HCT116 (cell line): ENCODE measurements around the gene SEPTIN8. TPM values are rescaled to one million over a fixed set of nuclear protein-coding genes. Genes with fewer than 3 reads are reported as not detected.

Experiments
- ATAC-seq: fragments of 200-7000 bp; cut with Tn5 transposase; 2 replicates; pipeline ENCODE4 v1.9.1; 2020; ENCODE audit warnings: mild to moderate bottlenecking, moderate library complexity
- BruUV-seq: library from RNA; stranded (reverse); fragments of 400-500 nt; replicated peaks from 2 replicates; lab custom pipeline; 2021; lab: Mats Ljungman, UMichigan
- CTCF ChIA-PET: fragments of 300-600 bp; sonication (Branson Sonifier 250); formaldehyde crosslinking; loops from one replicate; lab custom pipeline; 2021; ENCODE audit warnings: antibody characterized with exemption; lab: Charles Lee
- POLR2A ChIA-PET: fragments of 300-600, 350-600 bp; sonication (Branson Sonifier 250); formaldehyde crosslinking; loops from one replicate; lab custom pipeline; 2021; ENCODE audit warnings: antibody characterized with exemption; lab: Charles Lee
- RAD21 ChIA-PET, 2 experiments: fragments of 300-600 bp; sonication (Branson Sonifier 250); formaldehyde crosslinking; loops; one replicate each; lab custom pipeline; 2023; ENCODE audit warnings: low total read pairs in 2 of 2; ENCODE audit not compliant: uncharacterized antibody in 2 of 2, unreplicated experiment in 2 of 2, low non-redundant PET in 1 of 2; lab: Charles Lee
- DNase-seq: peaks from one replicate; pipeline ENCODE4 v3.0.0-alpha.2; 2010; ENCODE audit warnings: low read depth, low spot score
- H2AFZ ChIP-seq: fragments of 200-600 bp; shearing (Covaris generic), sonication (generic); 2 replicates; pipeline ENCODE4 v1.6.1; 2017; ENCODE audit warnings: low read depth, mixed run types, mixed read lengths, antibody characterized with exemption, low read length; ENCODE audit not compliant: poor library complexity, severe bottlenecking
- H3K27ac ChIP-seq: 2 replicates; pipeline ENCODE4 v1.5.1; 2012; ENCODE audit warnings: low read depth, low read length
- H3K27me3 ChIP-seq: fragments of 200-600 bp; sonication (generic); 2 replicates; pipeline ENCODE4 v1.6.1; 2016; ENCODE audit warnings: mixed run types, low read length, mixed read lengths; ENCODE audit not compliant: insufficient read depth
- H3K36me3 ChIP-seq, 2 experiments: fragments of 200-500 bp in 1 of 2; fragments of 200-600 bp in 1 of 2; sonication (Bioruptor generic) in 1 of 2; sonication (generic) in 1 of 2; 2 replicates each; pipeline versions ENCODE4 v1.5.1 to v1.6.1; 2014 to 2016; ENCODE audit warnings: low read length in 2 of 2, inconsistent platforms in 1 of 2, mixed read lengths in 1 of 2, mixed run types in 1 of 2; ENCODE audit not compliant: insufficient read depth in 2 of 2, control insufficient read depth in 1 of 2
- H3K4me1 ChIP-seq, 2 experiments: fragments of 200-600 bp in 1 of 2; sonication (generic) in 1 of 2; 2 replicates each; pipeline versions ENCODE4 v1.5.1 to v1.6.1; 2012 to 2017; ENCODE audit warnings: low read length in 2 of 2, inconsistent platforms in 1 of 2, mild to moderate bottlenecking in 1 of 2, mixed read lengths in 1 of 2, mixed run types in 1 of 2, moderate library complexity in 1 of 2; ENCODE audit not compliant: insufficient read depth in 2 of 2, control insufficient read depth in 1 of 2
- H3K4me2 ChIP-seq: fragments of 200-600 bp; sonication (generic); 2 replicates; pipeline ENCODE4 v1.6.1; 2017; ENCODE audit warnings: mixed run types, low read length, mixed read lengths
- H3K4me3 ChIP-seq, 2 experiments: fragments of 200-600 bp in 1 of 2; sonication (generic) in 1 of 2; replicated peaks in 1 of 2; 2 replicates each; pipeline ENCODE4 v1.5.1; 2011 to 2016; ENCODE audit warnings: low read length in 2 of 2, control low read depth in 1 of 2, low read depth in 1 of 2, mild to moderate bottlenecking in 1 of 2, mixed read lengths in 1 of 2, mixed run types in 1 of 2
- H3K79me2 ChIP-seq: fragments of 200-600 bp; sonication (generic); 2 replicates; pipeline ENCODE4 v1.6.1; 2017; ENCODE audit warnings: mild to moderate bottlenecking, mixed run types, low read length, moderate library complexity, mixed read lengths; ENCODE audit not compliant: insufficient read depth
- H3K9ac ChIP-seq: fragments of 200-600 bp; sonication (generic); 2 replicates; pipeline ENCODE4 v1.6.1; 2016; ENCODE audit warnings: low read length, mixed read lengths
- H3K9me2 ChIP-seq: fragments of 200-600 bp; sonication (generic), shearing (Covaris generic); 2 replicates; pipeline ENCODE4 v1.6.1; 2017; ENCODE audit warnings: mixed run types, mild to moderate bottlenecking, moderate library complexity; ENCODE audit not compliant: insufficient read depth
- H3K9me3 ChIP-seq, 2 experiments: fragments of 200-500 bp in 1 of 2; fragments of 200-600 bp in 1 of 2; sonication (Bioruptor generic) in 1 of 2; sonication (generic) in 1 of 2; 2 replicates each; pipeline ENCODE4 v1.6.1; 2014 to 2017; ENCODE audit warnings: low read length in 2 of 2, mixed read lengths in 2 of 2, inconsistent platforms in 1 of 2, low read depth in 1 of 2, mild to moderate bottlenecking in 1 of 2, mixed run types in 1 of 2, moderate library complexity in 1 of 2; ENCODE audit not compliant: control insufficient read depth in 1 of 2, insufficient read depth in 1 of 2
- H4K20me1 ChIP-seq: fragments of 200-600 bp; sonication (generic), shearing (Covaris generic); 2 replicates; pipeline ENCODE4 v1.6.1; 2017; ENCODE audit warnings: mixed run types, mild to moderate bottlenecking, moderate library complexity; ENCODE audit not compliant: insufficient read depth
- CEBPB ChIP-seq: IDR thresholded peaks from 2 replicates; pipeline ENCODE4 v1.6.1; 2012; ENCODE audit warnings: low read depth
- CTCF ChIP-seq, 3 experiments: fragments of 200-600 bp in 1 of 3; sonication (generic) in 1 of 3; IDR thresholded peaks in 2 of 3; conservative IDR thresholded peaks in 1 of 3; 2 replicates each; pipeline ENCODE4 v1.5.1; 2012 to 2017; ENCODE audit warnings: low read depth in 2 of 3, low read length in 2 of 3, antibody characterized with exemption in 1 of 3, borderline replicate concordance in 1 of 3, control low read depth in 1 of 3, mild to moderate bottlenecking in 1 of 3, mixed read lengths in 1 of 3, mixed run types in 1 of 3, moderate library complexity in 1 of 3; ENCODE audit not compliant: insufficient read depth in 1 of 3
- EGR1 ChIP-seq: IDR thresholded peaks from 2 replicates; pipeline ENCODE4 v1.6.1; 2012; ENCODE audit warnings: low read depth
- ELF1 ChIP-seq: IDR thresholded peaks from 2 replicates; pipeline ENCODE4 v1.6.1; 2012; ENCODE audit warnings: low read depth, borderline replicate concordance
- EZH2 ChIP-seq: fragments of 200-600 bp; sonication (generic); IDR thresholded peaks from 2 replicates; pipeline ENCODE4 v1.6.1; 2017; ENCODE audit warnings: antibody characterized with exemption, mixed run types
- FOSL1 ChIP-seq: IDR thresholded peaks from 2 replicates; pipeline ENCODE4 v1.6.1; 2012; ENCODE audit warnings: low read depth
- MAX ChIP-seq: IDR thresholded peaks from 2 replicates; pipeline ENCODE4 v1.6.1; 2012
- POLR2A ChIP-seq: IDR thresholded peaks from 2 replicates; pipeline ENCODE4 v1.7.0; 2011; ENCODE audit warnings: borderline replicate concordance; ENCODE audit not compliant: insufficient read depth, insufficient read length; ENCODE audit errors: extremely low read depth
- RAD21 ChIP-seq: IDR thresholded peaks from 2 replicates; pipeline ENCODE4 v1.6.1; 2012; ENCODE audit warnings: low read depth, mild to moderate bottlenecking
- SP1 ChIP-seq: IDR thresholded peaks from 2 replicates; pipeline ENCODE4 v1.6.1; 2012; ENCODE audit warnings: low read depth
- YY1 ChIP-seq: IDR thresholded peaks from 2 replicates; pipeline ENCODE4 v1.6.1; 2011; ENCODE audit warnings: low read length, low read depth, moderate library complexity, mild to moderate bottlenecking; ENCODE audit not compliant: insufficient replicate concordance; ENCODE audit errors: extremely low read depth
- ZBTB33 ChIP-seq: IDR thresholded peaks from 2 replicates; pipeline ENCODE4 v1.6.1; 2011; ENCODE audit warnings: mild to moderate bottlenecking, low read length, moderate library complexity; ENCODE audit not compliant: insufficient replicate concordance; ENCODE audit errors: extremely low read depth
- intact Hi-C: fragments of 100-400 bp; cut with micrococcal nuclease; formaldehyde crosslinking; loops from 2 replicates; pipeline ENCODE4 v1.10.0; 2022
- total RNA-seq: library from RNA; stranded (reverse); gene quantifications from one replicate; pipeline ENCODE4 v1.2.1, GENCODE V29; 2021; ENCODE audit not compliant: unreplicated experiment

SEPTIN8 gene
- total RNA-seq, 1 experiment from 2014 or later: 34.6 TPM

GRCh38 chr5:132760601-132761317 lies 16.3 kb downstream of the SEPTIN8 start:
- H3K4me2 ChIP-seq: no peak overlapping the region
- TF ChIP-seq EZH2 (no peak), CTCF (IDR thresholded peaks at IDR 0.05 in 2 of 3, conservative IDR thresholded peaks at IDR 0.05 in 1 of 3; ENCODE audit: borderline replicate concordance in 1 of 3, insufficient read depth in 1 of 3, low read depth in 2 of 3, low read length in 2 of 3) (no peak), YY1 (no peak), EGR1 (no peak), MAX (no peak), CEBPB (no peak), RAD21 (no peak), SP1 (no peak), FOSL1 (no peak), POLR2A (no peak), ELF1 (no peak), ZBTB33 (no peak)
- DNase-seq (no peak), ATAC-seq (no peak)
- ChIA-PET RAD21 (no interaction called here), POLR2A (no interaction called here), CTCF (no interaction called here)
- H3K36me3 ChIP-seq: peaks cover 7 to 11% of the 10 kb centered on the region in 2 experiments; a peak in 2 of 4 replicates
- H3K9me2 ChIP-seq: no peaks in the 10 kb centered on the region
- no peak overlapping the region for H3K9ac ChIP-seq
- intact Hi-C loops: no loop called here
- BruUV-seq: TSS peak; percentile 5
- no peaks in the 10 kb centered on the region for H3K27me3 ChIP-seq
- no peak overlapping the region for H2AFZ ChIP-seq
- H3K4me3 ChIP-seq: no peak overlapping the region
- H4K20me1 ChIP-seq: no peaks in the 10 kb centered on the region
- H3K79me2 ChIP-seq: no peaks in the 10 kb centered on the region
- H3K27ac ChIP-seq: no peak overlapping the region
- H3K4me1 ChIP-seq: no peaks in the 10 kb centered on the region
- H3K9me3 ChIP-seq: no peaks in the 10 kb centered on the region
